Activated naive CD4-positive, alpha-beta T cell treated with anti-CD3 and anti-CD28 coated beads, Interleukin-2, amount 10 ng/mL, durations not matched to agents 7 days and 5 days (primary cell): ENCODE measurements around the gene KIF3A.

Experiments
- CTCF ChIA-PET: fragments of 350-600 bp; sonication (Branson Sonifier 250); formaldehyde crosslinking; loops from one replicate; lab custom pipeline; 2021; ENCODE audit warnings: antibody characterized with exemption; lab: Charles Lee
- DNase-seq: peaks from one replicate; pipeline ENCODE4 v3.0.0-alpha.2; 2020
- H3K27ac Mint-ChIP-seq: one replicate; pipeline ENCODE4 v1.8.0; 2021; ENCODE audit warnings: mild to moderate bottlenecking, moderate library complexity, mixed read lengths
- H3K27me3 Mint-ChIP-seq: one replicate; pipeline ENCODE4 v1.8.0; 2021; ENCODE audit warnings: mild to moderate bottlenecking, mixed read lengths
- H3K36me3 Mint-ChIP-seq: one replicate; pipeline ENCODE4 v1.8.0; 2021; ENCODE audit warnings: mixed read lengths
- H3K4me1 Mint-ChIP-seq: one replicate; pipeline ENCODE4 v1.8.0; 2021; ENCODE audit warnings: mixed read lengths
- H3K4me3 Mint-ChIP-seq: one replicate; pipeline ENCODE4 v1.8.0; 2021; ENCODE audit warnings: mild to moderate bottlenecking, moderate library complexity, mixed read lengths
- H3K9me3 Mint-ChIP-seq: one replicate; pipeline ENCODE4 v1.8.0; 2021; ENCODE audit warnings: mixed read lengths

KIF3A gene

DNA sequence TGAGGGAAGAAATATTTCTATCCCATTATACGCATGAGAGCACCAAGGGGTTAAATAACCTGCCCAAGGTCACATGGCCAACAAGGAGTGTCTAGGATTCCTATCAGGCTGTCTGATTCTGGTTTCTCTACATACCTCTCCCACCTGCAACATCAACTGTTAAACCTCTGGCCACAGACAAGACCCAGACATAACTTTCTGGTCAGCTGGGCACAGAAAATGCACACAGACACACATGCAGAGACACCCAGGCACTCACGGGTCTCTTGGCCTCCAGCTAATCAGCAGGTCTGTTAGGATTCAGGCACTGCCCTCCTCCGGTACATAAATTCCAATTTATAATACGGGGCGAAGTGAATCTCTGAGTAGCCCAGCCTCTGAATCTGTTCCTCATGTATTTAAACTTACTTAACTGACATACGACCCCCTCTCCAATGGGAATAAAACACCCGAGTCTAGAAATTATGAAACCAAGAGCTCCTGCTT is 38.2 kb upstream of the KIF3A start:
- Mint-ChIP-seq H3K27me3 (peaks cover 72% of the 10 kb centered on the region), H3K27ac (no peak overlapping the region), H3K4me3 (peak overlapping the region; percentile 17), H3K36me3 (no peaks in the 10 kb centered on the region), H3K9me3 (no peaks in the 10 kb centered on the region), H3K4me1 (peaks cover 23% of the 10 kb centered on the region)
- CTCF ChIA-PET: interaction anchor here (0.8 kb wide), 1 partner anchor 45 kb away, joined by 3 read pairs; no protein-coding TSS in a partner anchor
- DNase-seq: no peak

DNA sequence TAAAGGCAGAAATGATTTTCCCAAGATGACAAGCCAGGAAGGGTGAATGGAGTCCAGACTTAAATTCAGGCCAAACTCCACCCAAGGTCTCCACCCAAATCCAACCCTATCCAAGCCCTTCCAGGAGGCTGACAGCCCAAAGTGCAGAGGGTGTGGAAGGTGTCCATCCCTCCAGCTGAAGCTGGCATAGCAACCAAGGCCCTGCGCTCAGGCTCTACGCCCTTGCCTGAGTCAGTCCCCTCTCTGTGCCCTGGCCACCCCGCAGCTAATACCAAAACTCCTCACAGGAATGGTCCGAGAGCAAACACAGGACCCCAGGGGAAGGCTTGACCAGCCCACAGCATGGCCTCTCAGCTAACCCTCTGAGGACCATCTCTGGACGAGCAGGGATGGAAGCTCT is 37.5 kb upstream of the KIF3A start:
- Mint-ChIP-seq H3K4me3 (no peak overlapping the region), H3K27me3 (peaks cover 70% of the 10 kb centered on the region), H3K27ac (no peak overlapping the region), H3K4me1 (peaks cover 17% of the 10 kb centered on the region), H3K36me3 (no peaks in the 10 kb centered on the region), H3K9me3 (no peaks in the 10 kb centered on the region)
- CTCF ChIA-PET: no interaction called here
- DNase-seq: no peak

DNA sequence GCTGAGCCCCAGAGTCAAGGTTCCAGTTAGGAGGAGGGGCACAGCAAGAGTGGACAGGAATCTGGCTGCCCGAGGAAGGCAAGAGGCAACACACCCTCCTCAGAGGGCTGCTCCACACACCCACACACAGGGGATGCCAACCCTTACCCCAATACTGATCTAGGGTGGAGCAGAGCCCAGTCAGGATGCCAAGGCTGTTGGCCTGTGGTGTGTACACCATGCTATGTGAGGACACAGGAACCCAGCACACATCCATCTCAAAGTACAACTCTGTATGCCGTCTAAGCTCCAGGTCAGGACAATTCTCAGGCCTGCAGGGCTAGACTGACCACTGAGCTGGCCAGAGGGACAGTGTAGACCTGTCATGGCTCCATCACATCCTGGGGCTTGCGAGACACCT is 37.1 kb upstream of the KIF3A start:
- Mint-ChIP-seq H3K36me3 (no peaks in the 10 kb centered on the region), H3K9me3 (no peaks in the 10 kb centered on the region), H3K27ac (no peak overlapping the region), H3K4me1 (peaks cover 14% of the 10 kb centered on the region), H3K4me3 (no peak overlapping the region), H3K27me3 (peaks cover 65% of the 10 kb centered on the region)
- CTCF ChIA-PET: interaction anchor here (1.8 kb wide), 1 partner anchor 20 kb away, joined by 7 read pairs; no protein-coding TSS in a partner anchor
- DNase-seq: no peak

DNA sequence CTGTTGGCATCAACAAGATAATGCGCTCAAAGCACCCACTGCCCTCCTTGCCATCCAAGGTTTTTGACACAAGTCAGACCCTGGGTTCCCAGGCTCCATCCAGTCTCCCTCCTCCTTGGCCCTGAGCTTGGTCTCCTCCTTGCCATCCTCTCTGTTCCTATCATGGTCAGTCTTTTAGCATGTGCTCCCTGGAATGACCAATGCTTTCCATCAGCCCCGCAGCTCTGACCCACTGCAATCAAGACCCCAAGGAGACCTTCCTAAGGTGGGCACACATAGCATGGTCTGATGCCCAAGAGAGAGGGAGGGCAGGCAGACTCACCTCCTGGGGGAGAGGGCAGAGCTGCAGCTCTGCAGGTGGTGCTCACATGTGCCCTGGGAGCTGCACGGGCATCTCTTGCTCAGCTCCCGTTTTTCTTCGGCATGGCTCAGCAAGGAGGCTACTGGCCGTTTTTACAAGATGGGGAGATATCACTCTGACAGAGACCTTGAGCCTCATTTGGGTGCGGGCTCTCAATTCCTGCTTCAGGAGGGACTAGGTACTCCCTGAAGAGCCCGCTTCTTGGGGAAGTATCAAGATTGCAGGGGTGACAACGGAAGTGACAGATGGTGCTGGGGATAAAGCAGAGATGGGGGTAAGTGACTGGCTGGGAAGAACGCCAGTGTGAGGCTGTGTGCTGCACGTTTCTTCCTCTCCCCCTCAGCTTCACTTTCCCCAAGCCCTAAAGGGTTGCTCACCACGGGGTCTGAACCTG is 36.4 kb upstream of the KIF3A start:
- no peak overlapping the region for H3K4me3 Mint-ChIP-seq
- H3K27me3 Mint-ChIP-seq: peaks cover 61% of the 10 kb centered on the region
- CTCF ChIA-PET: interaction anchor here (0.6 to 1.8 kb wide), 2 partner anchors 19 to 387 kb away, joined by 3 to 7 read pairs; no protein-coding TSS in a partner anchor
- H3K4me1 Mint-ChIP-seq: peaks cover 11% of the 10 kb centered on the region
- H3K27ac Mint-ChIP-seq: no peak overlapping the region
- H3K36me3 Mint-ChIP-seq: no peaks in the 10 kb centered on the region
- DNase-seq: no peak
- no peaks in the 10 kb centered on the region for H3K9me3 Mint-ChIP-seq

DNA sequence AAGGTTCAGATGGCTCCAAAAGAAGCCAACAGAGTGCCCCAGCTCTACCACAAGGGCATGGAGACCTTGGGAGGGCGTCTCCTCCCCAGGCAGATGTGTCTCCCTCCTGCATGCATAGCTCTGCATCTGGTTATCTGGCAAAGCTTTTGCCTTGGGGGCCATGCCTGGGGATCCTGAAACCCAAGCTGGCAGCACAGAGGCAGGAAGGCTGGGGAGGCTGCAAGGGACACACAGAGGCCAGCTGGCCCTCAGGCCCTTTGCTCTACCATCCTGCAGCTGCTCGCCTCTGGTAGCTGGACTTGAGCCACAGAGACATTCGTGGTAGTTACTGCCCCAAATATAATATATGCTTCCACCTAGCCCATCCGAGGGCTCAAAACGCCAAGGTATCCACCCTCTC is 35.8 kb upstream of the KIF3A start:
- Mint-ChIP-seq H3K36me3 (no peaks in the 10 kb centered on the region), H3K4me1 (peaks cover 8% of the 10 kb centered on the region), H3K4me3 (no peak overlapping the region), H3K27me3 (peaks cover 60% of the 10 kb centered on the region), H3K27ac (no peak overlapping the region), H3K9me3 (no peaks in the 10 kb centered on the region)
- DNase-seq: no peak
- CTCF ChIA-PET: interaction anchor here (0.6 to 1.8 kb wide), 2 partner anchors 18 to 386 kb away, joined by 3 to 7 read pairs; no protein-coding TSS in a partner anchor

DNA sequence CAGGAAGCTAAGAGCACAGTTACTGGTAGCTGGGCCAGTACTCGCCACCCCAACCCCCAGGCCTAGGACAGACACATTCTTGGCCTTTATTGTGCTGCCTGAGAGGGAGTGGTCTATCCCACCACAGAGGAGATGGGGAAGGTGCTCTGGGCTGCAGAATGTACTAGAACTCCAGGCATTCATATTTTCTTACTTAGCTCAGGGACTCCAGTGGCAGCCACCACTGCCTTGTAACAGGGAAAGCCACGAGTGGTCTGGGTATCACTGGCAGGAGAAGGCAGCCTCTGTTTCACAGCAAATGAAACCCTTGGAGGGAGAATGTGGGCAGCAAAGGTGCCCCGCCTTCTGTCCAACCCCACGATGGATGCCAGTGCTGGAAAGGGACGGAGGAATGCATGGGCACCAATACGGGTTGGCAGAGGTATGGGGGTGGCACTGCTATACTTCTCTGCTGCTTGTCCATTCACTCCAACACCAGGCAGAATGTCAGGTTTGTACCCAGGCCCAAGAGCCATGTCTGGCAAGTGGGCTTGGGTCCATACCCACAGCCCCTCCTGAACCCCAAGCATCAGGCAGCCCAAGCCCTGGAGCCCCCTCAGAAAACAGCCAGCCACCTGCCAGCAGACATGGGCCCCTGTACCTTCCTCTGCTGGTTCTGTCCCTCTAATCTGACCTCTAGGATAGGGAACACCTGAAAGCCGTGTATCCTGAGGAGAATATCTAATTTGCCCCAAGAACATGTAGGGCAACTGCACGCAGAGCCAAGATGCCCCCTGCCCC is 35.1 kb upstream of the KIF3A start:
- Mint-ChIP-seq H3K36me3 (no peaks in the 10 kb centered on the region), H3K27me3 (peaks cover 53% of the 10 kb centered on the region), H3K4me1 (peaks cover 4% of the 10 kb centered on the region), H3K4me3 (no peak overlapping the region), H3K9me3 (no peaks in the 10 kb centered on the region), H3K27ac (no peak overlapping the region)
- CTCF ChIA-PET: interaction anchor here (1.8 kb wide), 1 partner anchor 18 kb away, joined by 7 read pairs; no protein-coding TSS in a partner anchor
- no peak for DNase-seq

DNA sequence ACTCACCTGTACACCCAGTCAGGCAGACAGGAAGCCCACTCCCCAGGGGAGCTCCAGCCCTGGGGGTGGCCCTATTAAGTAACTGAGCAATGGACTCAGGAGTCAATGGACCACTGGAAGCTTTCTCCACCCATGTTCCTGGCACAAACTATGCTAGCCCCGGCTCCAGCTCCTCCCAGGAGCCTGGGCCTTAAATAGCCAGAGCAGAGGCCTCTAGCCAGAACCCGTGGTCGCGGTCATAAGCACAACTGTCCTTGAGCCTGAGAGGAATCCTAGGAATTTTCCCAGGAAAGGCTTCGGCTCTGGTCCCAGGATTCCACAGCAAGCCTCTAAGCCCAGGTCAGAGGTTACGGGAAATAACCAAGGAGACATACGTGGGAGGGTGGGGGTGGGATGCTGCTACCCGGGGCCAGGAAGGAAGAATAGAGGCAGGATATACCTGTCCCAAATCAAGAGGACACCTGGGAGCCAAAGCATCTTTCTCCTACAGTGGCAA is 34.2 kb upstream of the KIF3A start:
- Mint-ChIP-seq H3K27me3 (peaks cover 54% of the 10 kb centered on the region), H3K4me1 (peaks cover 4% of the 10 kb centered on the region), H3K4me3 (no peak overlapping the region), H3K9me3 (no peaks in the 10 kb centered on the region), H3K27ac (no peak overlapping the region), H3K36me3 (no peaks in the 10 kb centered on the region)
- CTCF ChIA-PET: no interaction called here
- no peak for DNase-seq

DNA sequence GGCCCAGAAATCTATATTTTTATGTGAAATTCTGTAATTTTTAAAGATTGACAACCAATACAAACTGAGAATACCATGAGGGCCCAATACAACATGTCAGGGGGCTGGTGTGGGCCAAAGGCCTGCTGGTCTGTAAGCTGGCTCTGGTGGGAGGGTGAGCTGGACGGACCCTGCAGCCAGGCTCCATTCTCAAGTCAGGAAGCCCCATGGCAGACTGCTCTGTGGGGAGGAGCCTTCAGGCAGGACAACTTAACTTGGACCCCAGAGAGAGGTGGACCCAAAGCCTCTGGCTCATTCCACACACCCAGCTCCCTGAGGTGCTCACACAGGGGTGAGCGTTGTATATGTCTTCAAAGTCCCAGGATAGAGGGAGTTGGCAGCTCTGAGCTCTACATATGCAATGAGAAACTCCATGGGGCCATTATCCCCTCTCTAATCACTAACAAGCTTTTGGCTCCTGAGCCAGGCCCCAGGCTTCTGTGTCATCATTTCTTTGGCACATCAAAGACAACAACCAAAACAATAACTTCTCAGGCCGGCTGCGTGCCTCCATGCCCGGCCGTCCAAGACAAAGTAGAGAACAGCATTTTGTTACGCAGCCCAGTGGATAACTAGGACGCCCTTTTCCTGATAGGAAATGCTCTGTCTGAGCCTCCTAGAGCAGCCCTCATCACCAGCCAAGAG is 33.3 kb upstream of the KIF3A start:
- CTCF ChIA-PET: interaction anchor here (1.1 kb wide), 1 partner anchor 244 kb away, joined by 3 read pairs; no protein-coding TSS in a partner anchor
- no peak overlapping the region for H3K27ac Mint-ChIP-seq
- peaks cover 49% of the 10 kb centered on the region for H3K27me3 Mint-ChIP-seq
- H3K4me1 Mint-ChIP-seq: no peaks in the 10 kb centered on the region
- no peak for DNase-seq
- no peaks in the 10 kb centered on the region for H3K36me3 Mint-ChIP-seq
- no peaks in the 10 kb centered on the region for H3K9me3 Mint-ChIP-seq
- no peak overlapping the region for H3K4me3 Mint-ChIP-seq

DNA sequence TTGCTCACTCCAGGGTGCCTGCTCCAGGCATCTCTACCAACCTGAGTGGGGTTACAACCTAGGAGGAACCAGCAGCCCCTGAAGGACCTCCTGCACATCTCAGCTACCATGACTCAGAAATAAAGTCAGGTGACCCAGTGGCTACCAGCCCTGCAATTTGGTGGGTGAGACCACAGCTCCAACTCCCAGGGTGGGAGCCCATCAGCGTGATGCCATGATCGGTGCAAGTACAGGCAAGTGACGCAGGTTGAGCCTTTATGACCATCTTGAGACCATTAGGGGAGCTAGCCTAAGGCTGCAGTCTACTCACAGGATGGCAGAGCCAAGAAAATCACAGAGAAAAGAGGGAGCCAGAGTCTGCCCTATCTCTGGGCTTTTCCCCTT is 31.1 kb upstream of the KIF3A start:
- H3K27me3 Mint-ChIP-seq: peaks cover 28% of the 10 kb centered on the region
- no peak overlapping the region for H3K27ac Mint-ChIP-seq
- CTCF ChIA-PET: no interaction called here
- H3K9me3 Mint-ChIP-seq: no peaks in the 10 kb centered on the region
- DNase-seq: no peak
- no peaks in the 10 kb centered on the region for H3K36me3 Mint-ChIP-seq
- no peaks in the 10 kb centered on the region for H3K4me1 Mint-ChIP-seq
- H3K4me3 Mint-ChIP-seq: no peak overlapping the region

DNA sequence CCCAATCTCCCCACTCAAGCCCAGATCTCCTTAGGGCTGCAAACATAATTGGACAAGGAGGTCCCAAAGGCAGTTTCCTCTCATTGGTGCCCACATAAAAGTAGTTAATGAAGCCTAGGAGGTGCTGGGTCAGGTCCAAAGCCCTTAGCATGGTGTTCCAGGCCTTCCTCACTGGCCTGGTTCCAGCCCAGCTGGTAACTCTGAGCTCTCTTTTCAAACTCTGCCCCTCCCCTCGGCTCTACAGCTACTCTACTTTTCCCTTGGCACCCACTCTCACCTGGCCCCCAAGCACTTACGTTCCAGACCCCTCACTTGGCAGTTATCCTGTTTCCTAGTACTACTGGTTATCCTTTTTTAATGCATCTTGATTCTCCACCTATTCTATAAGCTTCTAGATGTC is 29.8 kb upstream of the KIF3A start:
- no peaks in the 10 kb centered on the region for H3K4me1 Mint-ChIP-seq
- no peak for DNase-seq
- H3K36me3 Mint-ChIP-seq: peaks cover 3% of the 10 kb centered on the region
- H3K27me3 Mint-ChIP-seq: peaks cover 19% of the 10 kb centered on the region
- CTCF ChIA-PET: interaction anchor here (0.6 to 1.0 kb wide), 2 partner anchors 13 to 398 kb away, joined by 4 to 5 read pairs; no protein-coding TSS in a partner anchor
- H3K9me3 Mint-ChIP-seq: no peaks in the 10 kb centered on the region
- H3K27ac Mint-ChIP-seq: no peak overlapping the region
- no peak overlapping the region for H3K4me3 Mint-ChIP-seq

DNA sequence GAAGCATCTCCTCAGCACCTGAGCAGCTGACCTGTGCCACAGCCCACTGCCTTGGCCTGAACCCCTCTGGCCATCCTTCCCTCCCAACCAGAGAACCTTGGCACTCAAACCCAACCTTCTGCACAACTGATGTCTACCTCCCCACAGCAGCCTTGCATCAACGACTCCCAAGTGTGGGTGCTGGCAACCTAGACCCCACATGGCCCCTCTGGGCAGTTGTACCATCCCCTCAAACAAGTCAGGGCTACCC is 29.4 kb upstream of the KIF3A start:
- Mint-ChIP-seq H3K36me3 (peaks cover 3% of the 10 kb centered on the region), H3K27ac (no peak overlapping the region), H3K27me3 (peaks cover 19% of the 10 kb centered on the region), H3K9me3 (no peaks in the 10 kb centered on the region), H3K4me1 (no peaks in the 10 kb centered on the region), H3K4me3 (no peak overlapping the region)
- DNase-seq: no peak
- CTCF ChIA-PET: interaction anchor here (1.0 kb wide), 1 partner anchor 13 kb away, joined by 5 read pairs; no protein-coding TSS in a partner anchor

DNA sequence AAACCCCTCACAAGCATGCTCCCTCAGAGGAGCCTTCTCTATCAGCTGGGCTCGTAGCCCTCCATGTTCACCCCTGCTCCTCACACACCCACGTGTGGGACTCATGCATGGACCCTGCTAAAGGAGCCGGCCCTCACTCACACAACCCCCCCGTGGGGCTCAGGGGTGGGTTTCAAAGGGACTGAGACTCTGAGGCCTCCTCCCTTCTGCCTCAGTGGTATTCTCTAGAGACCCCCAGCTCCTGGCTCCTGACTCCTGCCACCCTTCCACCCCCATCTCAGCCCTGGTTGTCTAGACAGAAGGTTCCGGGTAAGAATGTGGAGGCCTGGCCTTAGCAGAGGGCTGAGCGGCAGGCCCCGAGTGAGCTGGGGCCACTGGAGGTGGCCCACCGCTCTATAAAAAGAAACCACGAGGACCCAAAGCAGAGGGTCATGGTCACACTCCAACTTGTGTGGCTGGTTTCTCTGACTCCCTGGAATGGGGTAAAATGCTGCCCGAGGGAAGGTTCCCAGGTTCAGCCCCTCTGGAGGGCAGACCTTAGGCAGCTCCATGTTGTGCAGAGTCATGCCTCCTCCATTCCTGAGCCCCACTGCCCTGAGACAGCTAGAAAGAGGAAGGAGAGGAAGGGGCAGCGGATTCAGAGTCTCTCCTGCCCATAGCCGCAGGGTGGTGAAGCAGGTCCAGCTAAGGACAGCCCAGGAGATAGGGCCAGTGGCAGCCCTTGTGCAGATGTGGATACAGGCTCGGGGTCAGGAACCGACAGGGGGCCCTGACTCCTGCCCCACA is 28.9 kb upstream of the KIF3A start:
- Mint-ChIP-seq H3K27me3 (peaks cover 15% of the 10 kb centered on the region), H3K27ac (no peak overlapping the region), H3K9me3 (no peaks in the 10 kb centered on the region), H3K4me3 (no peak overlapping the region), H3K4me1 (no peaks in the 10 kb centered on the region), H3K36me3 (peaks cover 3% of the 10 kb centered on the region)
- CTCF ChIA-PET: no interaction called here
- no peak for DNase-seq

DNA sequence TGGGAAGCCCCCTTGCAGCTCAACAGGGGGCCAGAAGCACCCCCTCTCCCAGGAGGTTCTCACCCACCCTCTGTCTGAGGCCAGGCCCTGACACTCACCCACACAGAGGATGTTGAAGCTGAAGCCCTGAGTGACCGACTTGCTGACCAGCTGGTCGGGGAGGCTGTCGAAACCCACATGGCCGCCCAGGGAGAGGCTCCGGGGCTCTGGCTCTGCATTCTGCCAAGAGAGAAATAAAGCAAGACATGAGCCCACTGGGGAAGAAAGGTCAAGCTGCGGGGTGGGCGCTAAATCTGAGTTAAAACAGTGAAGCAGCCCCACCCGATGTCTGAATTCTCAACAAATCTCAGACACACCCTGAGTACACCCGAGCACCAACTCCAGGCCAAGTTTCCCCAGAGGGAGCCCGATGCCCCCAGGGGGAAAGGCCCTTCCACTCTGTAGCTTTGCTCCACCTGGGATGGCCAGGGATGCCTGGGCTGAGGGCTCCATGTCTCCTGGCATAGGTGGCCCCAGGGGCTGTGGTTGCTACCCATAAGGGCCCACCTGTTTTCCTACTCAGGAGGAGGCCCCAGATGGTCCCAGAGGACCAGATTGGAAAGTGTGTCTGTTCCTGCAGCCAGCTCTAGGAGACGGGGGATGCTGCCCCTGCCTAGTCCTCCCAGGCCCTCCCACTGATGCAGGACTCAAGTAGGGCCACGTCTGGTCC is 28.1 kb upstream of the KIF3A start:
- no peak for DNase-seq
- no peaks in the 10 kb centered on the region for H3K9me3 Mint-ChIP-seq
- H3K4me3 Mint-ChIP-seq: no peak overlapping the region
- H3K27ac Mint-ChIP-seq: no peak overlapping the region
- peaks cover 15% of the 10 kb centered on the region for H3K27me3 Mint-ChIP-seq
- peaks cover 6% of the 10 kb centered on the region for H3K36me3 Mint-ChIP-seq
- CTCF ChIA-PET: interaction anchor here (0.6 kb wide), 1 partner anchor 238 kb away, joined by 3 read pairs; no protein-coding TSS in a partner anchor
- H3K4me1 Mint-ChIP-seq: no peaks in the 10 kb centered on the region
